Large intestine (tissue), 3 donors: ENCODE results near the gene FEZF1. TPM values are rescaled to one million over a fixed set of nuclear protein-coding genes. Genes with fewer than 3 reads are reported as not detected.
"Not testable (repeated sequence)": the region's sequence is repeated elsewhere in the genome, so short reads cannot be mapped to it uniquely, and the experiment has no call there.

Experiments used
- DNase-seq, 2 donors: peaks; one replicate each; pipeline versions ENCODE4 v3.0.0 to v3.0.0-alpha.2; 2013
- H3K27ac ChIP-seq: one replicate; pipeline ENCODE4 v1.5.1; 2013; ENCODE audit warnings: low read length
- H3K27me3 ChIP-seq: 2 replicates; pipeline ENCODE4 v1.6.1; 2013; ENCODE audit warnings: low read length; ENCODE audit not compliant: control insufficient read depth, insufficient read depth
- H3K36me3 ChIP-seq: 2 replicates; pipeline ENCODE4 v1.6.1; 2013; ENCODE audit warnings: low read length; ENCODE audit not compliant: control insufficient read depth, insufficient read depth
- H3K4me1 ChIP-seq: one replicate; pipeline ENCODE4 v1.6.1; 2013; ENCODE audit warnings: low read length; ENCODE audit not compliant: control insufficient read depth, insufficient read depth
- H3K4me3 ChIP-seq: one replicate; pipeline ENCODE4 v1.5.1; 2013; ENCODE audit warnings: low read length
- H3K9me3 ChIP-seq: one replicate; pipeline ENCODE4 v1.6.1; 2013; ENCODE audit warnings: mild to moderate bottlenecking, low read depth, low read length, moderate library complexity; ENCODE audit not compliant: control insufficient read depth
- WGBS: methylation state at CpG from one replicate; pipeline ENCODE4 v1.1.5; 2013; ENCODE audit warnings: low lambda C conversion rate; ENCODE audit not compliant: insufficient coverage; 5-methylcytosine and 5-hydroxymethylcytosine counted together
- polyA plus RNA-seq: library from polyadenylated mRNA; unstranded; fragments of 120-200 nt; gene quantifications from one replicate; pipeline ENCODE4 v1.2.1, GENCODE V29; 2013

FEZF1 gene
- polyA plus RNA-seq, 1 donor = not detected

DNA sequence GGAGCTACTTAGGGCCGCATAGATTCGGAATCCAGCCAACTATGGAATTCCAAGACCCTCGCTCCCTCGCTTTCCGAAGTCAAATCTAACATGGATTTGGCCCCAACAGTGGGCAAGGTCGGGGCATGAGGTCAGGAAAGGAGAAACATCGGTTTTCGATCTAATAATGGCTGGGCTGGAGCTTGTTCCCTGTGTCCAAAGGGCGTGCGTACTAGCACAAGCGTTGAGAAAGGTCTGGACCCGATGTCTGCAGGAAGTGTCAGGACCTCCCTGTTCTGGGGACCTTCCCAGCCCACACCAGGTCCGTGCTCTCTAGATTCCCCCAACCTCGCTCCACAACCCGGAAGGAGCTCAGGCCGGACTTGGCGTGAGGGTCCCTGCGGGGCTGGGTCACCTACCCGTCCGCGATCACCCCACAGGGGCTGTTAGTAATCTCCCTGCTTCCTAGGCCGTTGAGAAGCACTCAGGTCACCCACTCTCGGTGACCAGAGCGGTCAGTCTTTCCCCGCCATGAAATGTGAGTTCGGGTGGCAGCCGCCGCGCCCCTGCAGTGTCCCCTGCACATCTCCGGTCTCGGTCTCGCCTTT lies 4.8 kb downstream of the FEZF1 start:
- peaks cover 90% of the 10 kb centered on the region for H3K27me3 ChIP-seq
- peaks cover 5% of the 10 kb centered on the region for H3K9me3 ChIP-seq
- peaks cover 8% of the 10 kb centered on the region for H3K4me1 ChIP-seq
- no CpG with 5 or more reads among the region's 32 CpGs for WGBS
- H3K27ac ChIP-seq = no peak overlapping the region
- H3K4me3 ChIP-seq = no peak overlapping the region
- DNase-seq = peak in 1 of 2 donors; percentile 30
- no peaks in the 10 kb centered on the region for H3K36me3 ChIP-seq

DNA sequence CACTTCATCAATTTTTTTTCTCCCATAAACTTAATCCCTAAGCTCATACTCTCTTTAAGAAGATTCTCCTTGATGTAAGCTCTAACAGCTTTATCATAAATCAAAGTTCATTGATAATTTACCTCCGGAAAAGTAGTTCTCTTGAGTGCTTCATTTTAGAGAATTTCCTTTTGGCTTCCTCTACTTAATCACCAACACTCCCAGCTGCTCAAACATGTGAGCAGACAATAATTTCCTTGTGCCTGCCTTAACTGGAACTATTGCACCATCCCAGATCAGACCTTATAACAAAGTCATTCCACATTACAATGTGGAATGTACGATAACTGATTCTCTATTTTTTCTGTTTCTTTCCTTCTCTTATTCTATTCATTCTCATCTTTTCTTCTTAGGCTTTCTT lies 5.9 kb downstream of the FEZF1 start:
- H3K27ac ChIP-seq = no peak overlapping the region
- H3K27me3 ChIP-seq = peaks cover 79% of the 10 kb centered on the region
- WGBS = 41% methylated on average over 2 of the region's 2 CpGs
- no peak overlapping the region for H3K4me3 ChIP-seq
- peaks cover 5% of the 10 kb centered on the region for H3K9me3 ChIP-seq
- DNase-seq = peak in 1 of 2 donors; percentile 33
- H3K4me1 ChIP-seq = peaks cover 8% of the 10 kb centered on the region
- no peaks in the 10 kb centered on the region for H3K36me3 ChIP-seq

DNA sequence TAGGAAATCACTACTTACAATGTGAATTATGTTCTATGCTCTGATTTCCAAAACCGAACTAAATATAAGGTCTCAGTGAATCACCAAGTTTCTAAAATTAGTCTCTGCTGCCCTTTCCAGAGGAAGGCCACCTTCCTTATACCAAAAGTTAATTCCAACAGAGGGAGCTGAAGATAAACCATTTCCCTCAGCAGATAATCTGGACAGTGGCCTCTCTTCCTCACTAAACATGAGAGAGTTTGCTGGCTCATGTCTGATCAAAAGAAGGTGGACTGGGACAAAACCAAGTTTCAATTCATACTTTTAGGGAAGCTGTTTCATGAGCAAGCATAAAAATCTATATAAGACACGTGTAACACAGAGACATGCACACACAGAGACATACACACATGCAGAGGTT lies 6.4 kb downstream of the FEZF1 start:
- no peak overlapping the region for H3K4me3 ChIP-seq
- no peak for DNase-seq
- H3K4me1 ChIP-seq = peaks cover 8% of the 10 kb centered on the region
- no peaks in the 10 kb centered on the region for H3K36me3 ChIP-seq
- peaks cover 5% of the 10 kb centered on the region for H3K9me3 ChIP-seq
- 43% methylated on average over 1 of the region's 2 CpGs for WGBS
- H3K27me3 ChIP-seq = peaks cover 76% of the 10 kb centered on the region
- no peak overlapping the region for H3K27ac ChIP-seq

DNA sequence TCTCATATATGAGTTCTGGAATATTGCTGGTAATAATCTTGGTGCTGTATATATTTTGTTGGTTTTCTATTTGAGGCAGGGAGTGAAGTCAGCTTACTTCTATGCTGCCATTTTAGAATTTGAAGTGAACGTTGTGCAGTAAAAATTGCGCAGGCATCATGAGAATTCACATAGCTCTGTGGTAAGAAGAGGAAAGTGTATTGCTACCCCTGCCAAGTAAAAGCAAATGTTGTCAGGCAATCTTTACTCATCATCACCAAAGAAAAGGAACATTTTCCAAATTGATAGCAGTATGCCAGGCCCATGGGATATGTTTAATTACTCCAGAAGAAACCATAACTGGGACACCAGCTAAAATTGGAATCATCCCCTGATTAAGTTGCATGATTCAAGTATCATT lies 13.4 kb downstream of the FEZF1 start:
- WGBS = 100% methylated on average over 2 of the region's 2 CpGs
- DNase-seq = no peak
- Histone ChIP-seq H3K4me3 (no peak overlapping the region), H3K27me3 (peaks cover 18% of the 10 kb centered on the region), H3K4me1 (no peaks in the 10 kb centered on the region), H3K9me3 (no peaks in the 10 kb centered on the region), H3K27ac (no peak overlapping the region), H3K36me3 (no peaks in the 10 kb centered on the region)

DNA sequence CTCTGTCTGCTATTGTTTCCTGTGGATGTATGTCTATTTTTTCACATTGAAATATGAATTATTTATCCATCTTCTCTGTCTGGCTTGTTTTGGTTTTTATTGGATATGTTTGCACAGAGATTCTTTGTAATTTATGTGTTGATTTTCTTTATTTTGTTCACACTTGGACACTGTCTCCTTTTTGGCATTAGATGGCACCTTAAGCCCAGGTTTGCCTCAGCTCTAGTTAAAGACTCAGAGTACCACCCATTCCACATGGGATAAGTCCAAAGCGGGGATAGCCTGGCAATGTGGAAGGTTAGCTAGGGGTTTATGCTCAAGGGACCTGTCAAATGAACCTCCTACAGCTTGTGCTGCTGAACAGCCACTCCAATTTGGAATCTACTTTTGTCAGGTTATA lies 14.1 kb downstream of the FEZF1 start:
- peaks cover 10% of the 10 kb centered on the region for H3K27me3 ChIP-seq

DNA sequence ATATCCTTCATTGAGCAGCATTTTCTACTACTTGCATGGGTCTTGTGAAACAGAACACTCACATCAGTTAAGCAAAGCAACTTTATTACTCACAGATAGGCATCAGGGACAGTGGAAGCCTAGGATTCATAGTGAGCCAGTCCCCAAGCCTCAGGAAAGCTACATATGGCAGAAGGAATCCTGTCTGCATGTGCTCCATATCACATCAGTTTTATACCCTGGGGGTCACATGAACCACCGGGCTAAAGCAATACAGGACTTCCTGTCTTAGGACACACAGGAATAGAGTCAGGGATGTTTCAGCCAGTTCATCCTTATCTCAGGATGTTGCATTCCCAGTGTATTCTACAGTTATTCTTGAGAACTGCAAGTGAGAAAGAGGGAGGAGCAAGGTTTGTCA lies 15.1 kb downstream of the FEZF1 start:
- Histone ChIP-seq H3K9me3 (peaks cover 2% of the 10 kb centered on the region), H3K4me1 (no peaks in the 10 kb centered on the region), H3K36me3 (no peaks in the 10 kb centered on the region), H3K27ac (no peak overlapping the region), H3K4me3 (no peak overlapping the region), H3K27me3 (peaks cover 8% of the 10 kb centered on the region)
- no peak for DNase-seq
- no CpG with 5 or more reads among the region's 1 CpG for WGBS

More for the DNA sequence above, 14.1 kb downstream of the FEZF1 start:
- no peaks in the 10 kb centered on the region for H3K36me3 ChIP-seq
- no peaks in the 10 kb centered on the region for H3K4me1 ChIP-seq
- H3K9me3 ChIP-seq = no peaks in the 10 kb centered on the region
- no peak overlapping the region for H3K27ac ChIP-seq
- no CpG with 5 or more reads among the region's 1 CpG for WGBS
- no peak for DNase-seq
- no peak overlapping the region for H3K4me3 ChIP-seq

DNA sequence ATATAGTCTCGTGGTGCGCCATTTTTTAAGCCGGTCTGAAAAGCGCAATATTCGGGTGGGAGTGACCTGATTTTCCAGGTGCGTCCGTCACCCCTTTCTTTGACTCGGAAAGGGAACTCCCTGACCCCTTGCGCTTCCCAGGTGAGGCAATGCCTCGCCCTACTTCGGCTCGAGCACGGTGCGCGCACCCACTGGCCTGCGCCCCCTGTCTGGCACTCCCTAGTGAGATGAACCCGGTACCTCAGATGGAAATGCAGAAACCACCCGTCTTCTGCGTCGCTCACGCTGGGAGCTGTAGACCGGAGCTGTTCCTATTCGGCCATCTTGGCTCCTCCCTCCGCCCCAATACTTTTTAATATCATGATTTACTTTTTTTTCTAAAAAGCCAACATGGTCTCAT lies 19.9 kb downstream of the FEZF1 start:
- H3K4me3 ChIP-seq, DNase-seq: not testable (repeated sequence)
- WGBS = 96% methylated on average over 6 of the region's 24 CpGs

DNA sequence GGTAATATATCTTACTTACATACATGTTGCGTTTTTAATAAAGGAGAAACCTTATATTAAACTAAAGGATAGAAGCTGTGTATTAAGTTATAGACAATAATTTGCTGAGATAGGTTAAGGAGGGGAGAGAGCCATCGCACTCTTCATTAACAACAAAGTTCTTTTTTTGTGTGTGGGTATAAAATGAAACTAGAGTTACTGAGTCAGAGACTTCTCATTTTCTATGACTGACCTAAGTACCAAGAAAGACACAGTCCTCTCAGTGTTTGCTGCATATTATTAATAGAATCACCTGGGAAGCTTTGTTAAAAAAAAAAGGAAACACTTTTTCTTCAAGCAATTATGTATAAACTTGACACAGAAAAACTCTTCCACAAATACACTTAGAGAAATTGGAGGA lies 31.4 kb downstream of the FEZF1 start:
- H3K27ac ChIP-seq = no peak overlapping the region
- no peaks in the 10 kb centered on the region for H3K36me3 ChIP-seq
- no peaks in the 10 kb centered on the region for H3K27me3 ChIP-seq
- DNase-seq = no peak
- no peak overlapping the region for H3K4me3 ChIP-seq
- WGBS = 86% methylated on average over 1 of the region's 2 CpGs
- no peaks in the 10 kb centered on the region for H3K4me1 ChIP-seq
- no peaks in the 10 kb centered on the region for H3K9me3 ChIP-seq

More for the DNA sequence above, 19.9 kb downstream of the FEZF1 start:
- H3K27ac ChIP-seq, H3K4me1 ChIP-seq, H3K36me3 ChIP-seq, H3K27me3 ChIP-seq, H3K9me3 ChIP-seq: not testable (repeated sequence)

DNA sequence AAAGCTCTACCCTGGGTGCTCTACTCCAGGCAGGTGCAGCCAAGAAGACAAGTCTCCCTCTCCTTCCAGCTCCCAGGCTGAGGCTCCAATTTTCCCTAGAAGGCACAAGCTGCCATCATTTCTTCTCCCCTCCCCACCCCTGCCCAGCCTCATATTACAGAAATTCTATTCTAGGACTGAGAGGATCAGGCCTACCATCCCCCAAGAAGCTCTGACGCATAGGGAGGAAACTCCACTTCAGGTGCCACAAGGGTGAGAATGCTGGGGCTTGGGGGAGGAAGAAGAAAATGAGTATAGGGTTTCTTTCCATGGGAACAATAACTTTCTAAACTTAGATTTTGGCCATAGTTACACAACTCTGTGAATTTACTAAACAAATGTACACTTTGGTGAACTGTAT lies 35.3 kb downstream of the FEZF1 start:
- WGBS = no CpG with 5 or more reads among the region's 1 CpG
- DNase-seq = no peak

DNA sequence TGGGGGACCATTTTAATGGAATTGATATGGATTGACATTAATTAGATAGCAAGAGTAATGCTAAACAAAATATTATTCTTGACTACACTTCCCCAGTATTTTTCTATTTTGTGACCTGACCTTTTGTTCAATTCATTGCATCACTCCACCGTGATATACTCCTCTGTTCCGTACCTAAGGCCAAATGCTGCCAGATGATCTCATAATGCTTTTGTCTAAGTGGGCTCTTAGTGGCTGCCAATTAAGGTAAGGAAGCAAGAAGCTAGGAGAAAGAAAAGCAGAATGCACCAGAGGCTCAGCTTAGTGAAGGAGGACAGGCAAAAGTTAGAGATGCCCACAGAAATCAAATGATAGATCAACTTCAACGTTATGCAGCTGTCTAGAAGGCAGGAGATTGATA lies 36.4 kb downstream of the FEZF1 start:
- no peak overlapping the region for H3K27ac ChIP-seq
- no peak for DNase-seq
- H3K36me3 ChIP-seq = no peaks in the 10 kb centered on the region
- no peak overlapping the region for H3K4me3 ChIP-seq
- H3K4me1 ChIP-seq = no peaks in the 10 kb centered on the region
- WGBS = no CpG with 5 or more reads among the region's 3 CpGs
- H3K9me3 ChIP-seq = no peaks in the 10 kb centered on the region
- no peaks in the 10 kb centered on the region for H3K27me3 ChIP-seq

More for the DNA sequence above, 35.3 kb downstream of the FEZF1 start:
- no peaks in the 10 kb centered on the region for H3K9me3 ChIP-seq
- no peak overlapping the region for H3K27ac ChIP-seq
- H3K4me3 ChIP-seq = no peak overlapping the region
- no peaks in the 10 kb centered on the region for H3K27me3 ChIP-seq
- no peaks in the 10 kb centered on the region for H3K36me3 ChIP-seq
- H3K4me1 ChIP-seq = no peaks in the 10 kb centered on the region

DNA sequence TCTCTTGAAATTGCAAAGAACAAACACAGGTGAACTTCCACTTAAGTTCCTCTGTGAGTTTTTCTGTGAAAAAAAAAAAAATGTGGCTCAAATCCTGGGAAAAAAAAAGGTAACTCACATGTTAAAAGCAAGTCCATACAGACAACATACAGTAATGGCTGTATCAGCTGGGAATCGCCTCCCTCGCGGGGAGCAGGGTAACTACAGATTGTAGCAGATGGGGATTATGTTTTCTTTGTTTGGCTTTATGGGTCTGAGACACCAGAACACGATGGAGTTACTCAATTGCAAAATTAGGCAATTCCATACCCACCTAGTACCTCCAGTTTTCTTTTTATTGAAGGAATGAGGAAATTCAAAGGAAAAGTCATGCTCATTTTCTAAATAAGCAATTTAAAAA lies 42.3 kb downstream of the FEZF1 start:
- Histone ChIP-seq H3K4me3 (no peak overlapping the region), H3K36me3 (no peaks in the 10 kb centered on the region), H3K27me3 (peaks cover 12% of the 10 kb centered on the region), H3K4me1 (no peaks in the 10 kb centered on the region), H3K9me3 (no peaks in the 10 kb centered on the region), H3K27ac (no peak overlapping the region)
- WGBS = no CpG with 5 or more reads among the region's 4 CpGs
- no peak for DNase-seq
